CD4-positive, alpha-beta T cell (primary cell): ENCODE measurements around the gene PIK3IP1. TPM values are rescaled to one million over a fixed set of nuclear protein-coding genes. Genes with fewer than 3 reads are reported as not detected.

Experiments
- ATAC-seq: fragments of 200-7000 bp; cut with Tn5 transposase; one replicate; pipeline ENCODE4 v1.10.0; 2022; ENCODE audit warnings: mild to moderate bottlenecking; ENCODE audit not compliant: poor library complexity
- CTCF ChIA-PET: fragments of 350-600 bp; sonication (Branson Sonifier 250); formaldehyde crosslinking; loops from one replicate; lab custom pipeline; 2021; ENCODE audit warnings: antibody characterized with exemption, inconsistent platforms; lab: Charles Lee
- POLR2A ChIA-PET: fragments of 350-600 bp; sonication (Branson Sonifier 250); formaldehyde crosslinking; loops from one replicate; lab custom pipeline; 2021; ENCODE audit warnings: antibody characterized with exemption, inconsistent platforms; lab: Charles Lee
- DNase-seq, 14 experiments: peaks; one replicate each; pipeline ENCODE4 v3.0.0-alpha.2; 2013 to 2020; ENCODE audit warnings: mixed read lengths in 2 of 14
- H3K27ac ChIP-seq, 2 donors: one replicate each; pipeline versions ENCODE4 v1.5.1 to v1.7.0; 2013; ENCODE audit warnings: low read length in 2 of 2, low read depth in 1 of 2, mild to moderate bottlenecking in 1 of 2
- H3K27me3 ChIP-seq, 2 experiments: 1 replicate in 1 of 2; 2 replicates in 1 of 2; pipeline versions ENCODE4 v1.6.1 to v1.7.0; 2013; ENCODE audit warnings: low read length in 2 of 2, control low read depth in 1 of 2, mild to moderate bottlenecking in 1 of 2, moderate library complexity in 1 of 2; ENCODE audit not compliant: insufficient read depth in 2 of 2, control insufficient read depth in 1 of 2
- H3K36me3 ChIP-seq: one replicate; pipeline ENCODE4 v1.6.1; 2013; ENCODE audit warnings: low read length, control low read depth; ENCODE audit not compliant: insufficient read depth
- H3K4me1 ChIP-seq: one replicate; pipeline ENCODE4 v1.6.1; 2013; ENCODE audit warnings: low read length, control low read depth; ENCODE audit not compliant: insufficient read depth
- H3K4me3 ChIP-seq: one replicate; pipeline ENCODE4 v1.5.1; 2013; ENCODE audit warnings: mild to moderate bottlenecking, low read length, moderate library complexity
- H3K9me3 ChIP-seq, 2 experiments: 1 replicate in 1 of 2; 2 replicates in 1 of 2; pipeline versions ENCODE4 v1.6.1 to v1.7.0; 2013; ENCODE audit warnings: low read length in 2 of 2, mild to moderate bottlenecking in 2 of 2, control low read depth in 1 of 2, moderate library complexity in 1 of 2; ENCODE audit not compliant: control insufficient read depth in 1 of 2, insufficient read depth in 1 of 2
- H3K27ac Mint-ChIP-seq: one replicate; pipeline ENCODE4 v1.8.0; 2020; ENCODE audit warnings: mixed read lengths
- H3K27me3 Mint-ChIP-seq: one replicate; pipeline ENCODE4 v1.8.0; 2021; ENCODE audit warnings: mixed read lengths
- H3K36me3 Mint-ChIP-seq: one replicate; pipeline ENCODE4 v1.8.0; 2021; ENCODE audit warnings: low read depth, mixed read lengths
- H3K4me1 Mint-ChIP-seq: one replicate; pipeline ENCODE4 v1.8.0; 2021; ENCODE audit warnings: low read depth, mixed read lengths
- H3K4me3 Mint-ChIP-seq: one replicate; pipeline ENCODE4 v1.8.0; 2020; ENCODE audit warnings: mild to moderate bottlenecking, mixed read lengths
- H3K9me3 Mint-ChIP-seq: one replicate; pipeline ENCODE4 v1.8.0; 2020; ENCODE audit warnings: mixed read lengths
- intact Hi-C, 2 experiments: fragments of 100-400 bp; cut with DNase I in 1 of 2; cut with micrococcal nuclease in 1 of 2; formaldehyde crosslinking; loops; one replicate each; pipeline versions ENCODE4 v1.15.1 to v1.9.0; 2023 to 2025; cut with DNase I, micrococcal nuclease
- total RNA-seq, 174 experiments: library from RNA in 2 of 174; stranded (reverse) in 2 of 174; gene quantifications; one replicate each; pipeline ENCODE4 v1.2.3 and lab custom pipeline; 2021 to 2026
- TF ChIP-seq, protein P1 (sequence below): fragments of 200-600 bp; IDR thresholded peaks from one replicate; pipeline ENCODE4 v1.8.0; 2022; ENCODE audit warnings: antibody characterized with exemption, mild to moderate bottlenecking

Gene PIK3IP1
- total RNA-seq, 2 experiments from 2014 or later, result 1,063 to 1,072 TPM

DNA sequence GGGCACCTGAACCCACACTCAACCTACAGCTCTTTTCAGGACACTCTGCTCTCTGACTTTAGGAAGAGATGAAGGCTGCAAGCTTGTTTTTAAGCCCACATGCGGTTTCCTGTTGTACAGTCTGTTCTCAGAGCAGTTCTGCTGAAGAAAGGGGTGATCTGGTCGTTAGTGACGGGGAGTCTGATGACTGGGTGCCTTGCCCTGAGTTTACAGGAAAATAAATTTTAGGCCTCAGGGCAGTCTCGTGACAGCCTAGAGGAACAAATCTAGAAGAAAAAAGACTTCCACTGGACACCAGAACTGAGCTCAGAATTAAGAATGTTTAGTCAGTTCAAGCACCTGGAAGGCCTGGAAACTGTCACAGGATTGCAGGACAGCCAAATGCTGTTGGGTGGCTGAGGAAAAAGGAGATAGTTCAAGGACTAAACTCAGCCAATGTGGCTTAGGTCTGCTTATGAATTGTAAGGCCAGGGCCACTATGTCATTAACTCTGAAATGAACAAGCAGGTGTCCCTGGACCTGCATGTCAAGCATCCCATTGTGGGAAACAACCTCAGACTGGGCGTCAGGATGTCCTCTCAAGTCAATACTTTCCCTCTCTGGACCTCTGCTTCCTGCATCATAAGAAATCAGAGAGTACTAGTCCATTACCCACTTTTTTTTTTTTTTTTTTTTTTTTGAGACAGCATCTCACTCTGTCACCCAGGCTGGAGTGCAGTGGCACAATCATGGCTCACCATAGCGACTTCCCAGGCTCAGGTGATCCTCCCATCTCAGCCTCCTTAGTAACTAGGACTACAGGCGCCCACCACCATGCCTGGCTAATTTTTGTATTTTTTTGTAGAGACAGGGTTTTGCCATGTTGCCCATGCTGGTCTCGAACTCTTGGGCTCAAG is 5.7 kb downstream of the PIK3IP1 start:
- H3K9me3 ChIP-seq, result no peaks in the 10 kb centered on the region
- Mint-ChIP-seq H3K9me3 (no peaks in the 10 kb centered on the region), H3K27me3 (no peaks in the 10 kb centered on the region), H3K27ac (peak overlapping the region; percentile 98), H3K4me3 (peak overlapping the region; percentile 94), H3K36me3 (peaks cover 100% of the 10 kb centered on the region), H3K4me1 (peaks cover 91% of the 10 kb centered on the region)
- peaks cover 83% of the 10 kb centered on the region for H3K36me3 ChIP-seq
- ATAC-seq, result peak; percentile 47
- no peaks in the 10 kb centered on the region for H3K27me3 ChIP-seq
- intact Hi-C loops, result loop anchor here in 1 of 2 experiments (5.0 kb wide), 1 partner anchor 206 kb away; no protein-coding TSS in a partner anchor
- peak overlapping the region; percentile 83 to 90 for H3K27ac ChIP-seq
- DNase-seq, result peak in 12 of 14 experiments; percentile 55 to 92 (median 64)
- ChIA-PET POLR2A (interaction anchor here (0.6 to 20.9 kb wide), 23 partner anchors 7 to 960 kb away, joined by 3 to 1064 read pairs (median 4); partner anchors contain the start of genes DRG1, MORC2, PATZ1 and PIK3IP1), CTCF (interaction anchor here (2.1 to 2.2 kb wide), 2 partner anchors 14 to 27 kb away, joined by 11 to 15 read pairs; no protein-coding TSS in a partner anchor)
- H3K4me3 ChIP-seq, result peak overlapping the region; percentile 22
- H3K4me1 ChIP-seq, result peaks cover 84% of the 10 kb centered on the region
- TF ChIP-seq, protein P1, sequence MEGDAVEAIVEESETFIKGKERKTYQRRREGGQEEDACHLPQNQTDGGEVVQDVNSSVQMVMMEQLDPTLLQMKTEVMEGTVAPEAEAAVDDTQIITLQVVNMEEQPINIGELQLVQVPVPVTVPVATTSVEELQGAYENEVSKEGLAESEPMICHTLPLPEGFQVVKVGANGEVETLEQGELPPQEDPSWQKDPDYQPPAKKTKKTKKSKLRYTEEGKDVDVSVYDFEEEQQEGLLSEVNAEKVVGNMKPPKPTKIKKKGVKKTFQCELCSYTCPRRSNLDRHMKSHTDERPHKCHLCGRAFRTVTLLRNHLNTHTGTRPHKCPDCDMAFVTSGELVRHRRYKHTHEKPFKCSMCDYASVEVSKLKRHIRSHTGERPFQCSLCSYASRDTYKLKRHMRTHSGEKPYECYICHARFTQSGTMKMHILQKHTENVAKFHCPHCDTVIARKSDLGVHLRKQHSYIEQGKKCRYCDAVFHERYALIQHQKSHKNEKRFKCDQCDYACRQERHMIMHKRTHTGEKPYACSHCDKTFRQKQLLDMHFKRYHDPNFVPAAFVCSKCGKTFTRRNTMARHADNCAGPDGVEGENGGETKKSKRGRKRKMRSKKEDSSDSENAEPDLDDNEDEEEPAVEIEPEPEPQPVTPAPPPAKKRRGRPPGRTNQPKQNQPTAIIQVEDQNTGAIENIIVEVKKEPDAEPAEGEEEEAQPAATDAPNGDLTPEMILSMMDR, result no peak

DNA sequence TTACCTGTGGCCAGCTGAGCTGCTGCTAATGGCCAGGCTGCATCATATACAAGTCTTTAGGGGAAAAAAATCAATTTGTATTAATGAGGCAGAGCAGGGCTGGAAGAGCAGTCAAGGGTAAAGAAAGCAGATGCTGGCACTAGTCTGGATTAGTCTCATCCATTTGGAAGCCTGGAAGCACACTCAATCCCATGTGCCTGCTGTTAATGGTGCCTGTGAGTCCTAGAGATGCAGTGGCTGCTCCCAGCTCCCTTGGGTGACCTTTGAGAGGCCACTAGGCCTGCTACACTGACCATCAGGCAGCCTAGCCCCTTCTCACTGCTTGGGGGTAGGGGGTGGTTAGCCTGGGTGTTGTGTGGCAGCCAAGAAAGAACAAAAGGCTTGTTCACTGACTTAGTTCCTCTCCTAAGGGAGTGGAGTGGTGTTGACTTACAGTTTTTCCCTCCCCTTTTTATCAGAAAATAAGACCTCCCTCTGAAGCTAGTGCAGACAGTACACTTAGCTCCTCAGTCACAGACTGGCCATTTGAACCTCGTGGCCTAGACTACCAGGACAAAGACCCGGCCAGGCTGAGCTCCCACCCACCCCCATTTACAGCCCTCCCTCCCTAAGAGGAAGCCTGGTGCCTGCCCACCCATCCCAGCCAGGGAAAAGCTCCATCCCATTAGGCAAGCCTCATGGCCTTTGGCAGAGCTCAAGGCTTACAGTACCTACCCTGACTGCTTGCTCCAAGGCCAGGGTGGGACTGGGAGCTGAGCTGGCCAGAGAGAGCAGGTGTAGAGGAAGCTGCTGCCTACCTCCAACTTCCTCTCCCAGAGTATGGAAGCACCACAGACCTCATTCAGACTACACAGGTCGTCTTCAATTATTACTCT is 7.8 kb downstream of the PIK3IP1 start:
- H3K27ac ChIP-seq, result peak overlapping the region; percentile 73 to 83
- peak overlapping the region; percentile 94 for H3K4me3 Mint-ChIP-seq
- no peaks in the 10 kb centered on the region for H3K27me3 Mint-ChIP-seq
- peak overlapping the region; percentile 22 for H3K4me3 ChIP-seq
- H3K9me3 Mint-ChIP-seq, result no peaks in the 10 kb centered on the region
- TF ChIP-seq, protein P1, result no peak
- no peak for DNase-seq
- H3K27me3 ChIP-seq, result no peaks in the 10 kb centered on the region
- H3K4me1 Mint-ChIP-seq, result peaks cover 98% of the 10 kb centered on the region
- peaks cover 94% of the 10 kb centered on the region for H3K36me3 ChIP-seq
- POLR2A ChIA-PET, result interaction anchor here (0.6 to 20.9 kb wide), 10 partner anchors 10 to 958 kb away, joined by 3 to 1064 read pairs (median 4); partner anchors contain the start of gene PIK3IP1
- H3K36me3 Mint-ChIP-seq, result peaks cover 100% of the 10 kb centered on the region
- CTCF ChIA-PET, result interaction anchor here (2.1 to 2.2 kb wide), 2 partner anchors 12 to 29 kb away, joined by 11 to 15 read pairs; no protein-coding TSS in a partner anchor
- intact Hi-C loops, result loop anchor here in 1 of 2 experiments (5.0 kb wide), 1 partner anchor 208 kb away; no protein-coding TSS in a partner anchor
- H3K9me3 ChIP-seq, result no peaks in the 10 kb centered on the region
- H3K27ac Mint-ChIP-seq, result peak overlapping the region; percentile 98
- H3K4me1 ChIP-seq, result peaks cover 100% of the 10 kb centered on the region
- no peak for ATAC-seq
